K562 (cell line): ENCODE data around the gene PLXND1. TPM values are rescaled to one million over a fixed set of nuclear protein-coding genes. Genes with fewer than 3 reads are reported as not detected.

Experiments
- GATA2 ChIP-seq: sonication (generic); formaldehyde crosslinking; IDR thresholded peaks from 2 replicates; pipeline ENCODE4 v1.4.0; 2020; ENCODE audit warnings: mild to moderate bottlenecking, missing genetic modification reagents
- HDGF ChIP-seq: fragments of 450-650 bp; IDR thresholded peaks from 2 replicates; pipeline ENCODE4 v1.6.1; 2016
- HLTF ChIP-seq: fragments of 450-650 bp; IDR thresholded peaks from 2 replicates; pipeline ENCODE4 v1.6.1; 2016
- MTA1 ChIP-seq: fragments of 450-650 bp; IDR thresholded peaks from 2 replicates; pipeline ENCODE4 v1.6.1; 2017; ENCODE audit warnings: borderline replicate concordance
- NCOA2 ChIP-seq, 2 experiments: fragments of 450-650 bp; IDR thresholded peaks; 2 replicates each; pipeline ENCODE4 v1.6.1; 2018; ENCODE audit warnings: mild to moderate bottlenecking in 2 of 2, moderate library complexity in 1 of 2; ENCODE audit not compliant: partially characterized antibody in 2 of 2
- NFRKB ChIP-seq: fragments of 450-650 bp; IDR thresholded peaks from 2 replicates; pipeline ENCODE4 v1.6.1; 2016; ENCODE audit warnings: low read depth
- NR2C1 ChIP-seq, 2 experiments: fragments of 450-650 bp; IDR thresholded peaks; 2 replicates each; pipeline ENCODE4 v1.6.1; 2017; ENCODE audit warnings: mild to moderate bottlenecking in 2 of 2, antibody characterized with exemption in 1 of 2, inconsistent platforms in 1 of 2, missing compliant biosample characterization in 1 of 2, missing genetic modification characterization in 1 of 2
- RAD21 ChIP-seq, 2 experiments: fragments of 250-450 bp in 1 of 2; fragments of 450-650 bp in 1 of 2; sonication (Bioruptor Pico) in 1 of 2; formaldehyde crosslinking in 1 of 2; IDR thresholded peaks in 1 of 2; conservative IDR thresholded peaks in 1 of 2; 2 replicates each; pipeline versions ENCODE4 v1.4.0 to v1.8.0; 2020 to 2022; ENCODE audit warnings: mild to moderate bottlenecking in 2 of 2, moderate library complexity in 1 of 2
- ZC3H8 ChIP-seq: fragments of 450-650 bp; IDR thresholded peaks from 2 replicates; pipeline ENCODE4 v1.6.1; 2017
- ZNF197 ChIP-seq: fragments of 200-800 bp; sonication (Bioruptor generic); IDR thresholded peaks from 2 replicates; pipeline ENCODE4 v1.6.1; 2016; ENCODE audit warnings: low read depth, missing genetic modification characterization, missing compliant biosample characterization
- ZNF408 ChIP-seq: fragments of 250-450 bp; sonication (Bioruptor Pico); IDR thresholded peaks from 2 replicates; pipeline ENCODE4 v1.4.0; 2020; ENCODE audit warnings: low read depth, mild to moderate bottlenecking, moderate library complexity
- polyA plus RNA-seq, 8 experiments: library from polyadenylated mRNA; depleted of rRNA in 4 of 8; stranded (reverse) in 5 of 8; unstranded in 3 of 8; fragments of >200 nt; fragmentation: Nextera tagmentation in 2 of 8; fragmentation: Illumina TruSeq in 1 of 8; extraction: Ambion mirVana in 2 of 8; extraction: Trizol in 1 of 8; gene quantifications; 2 replicates each; pipeline versions ENCODE4 v1.2.1 to v1.2.3, GENCODE V29; 2011 to 2014; ENCODE audit warnings: inconsistent platforms in 1 of 8, missing spikeins in 1 of 8
- total RNA-seq, 7 experiments: library from RNA; depleted of rRNA in 6 of 7; stranded (reverse); fragments of >200 nt in 6 of 7; fragmentation: Illumina TruSeq in 2 of 7; extraction: Trizol in 2 of 7; gene quantifications; 2 replicates each; pipeline versions ENCODE4 v1.2.1 to v1.2.3, GENCODE V29; 2011 to 2021; ENCODE audit warnings: low replicate concordance in 1 of 7
- TF ChIP-seq, protein P1 (sequence below), 2 experiments: fragments of 450-650 bp; formaldehyde crosslinking in 1 of 2; IDR thresholded peaks; 2 replicates each; pipeline versions ENCODE4 v1.4.0 to v1.6.1; 2014 to 2020; ENCODE audit warnings: mild to moderate bottlenecking in 2 of 2, borderline replicate concordance in 1 of 2, low read depth in 1 of 2
- TF ChIP-seq, protein P2 (sequence below): fragments of 250-450 bp; sonication (Bioruptor Pico); IDR thresholded peaks from 2 replicates; pipeline ENCODE4 v1.8.0; 2022; ENCODE audit warnings: inconsistent platforms, mild to moderate bottlenecking, moderate library complexity, borderline replicate concordance
- TF ChIP-seq, protein P3 (sequence below): sonication (generic); formaldehyde crosslinking; IDR thresholded peaks from 2 replicates; pipeline ENCODE4 v1.8.0; 2022; ENCODE audit warnings: mild to moderate bottlenecking, missing genetic modification reagents
- TF ChIP-seq, protein P4 (sequence below): fragments of 450-650 bp; formaldehyde crosslinking; conservative IDR thresholded peaks from 2 replicates; pipeline ENCODE4 v1.4.0; 2022; ENCODE audit warnings: mild to moderate bottlenecking, missing genetic modification characterization

Gene PLXND1
- total and polyA plus RNA-seq, 9 of the 15 experiments (the other 6 are each of a cell fraction or from before 2014, with no cell fraction given): 0.34 to 28.8 (median 14.0) TPM

DNA sequence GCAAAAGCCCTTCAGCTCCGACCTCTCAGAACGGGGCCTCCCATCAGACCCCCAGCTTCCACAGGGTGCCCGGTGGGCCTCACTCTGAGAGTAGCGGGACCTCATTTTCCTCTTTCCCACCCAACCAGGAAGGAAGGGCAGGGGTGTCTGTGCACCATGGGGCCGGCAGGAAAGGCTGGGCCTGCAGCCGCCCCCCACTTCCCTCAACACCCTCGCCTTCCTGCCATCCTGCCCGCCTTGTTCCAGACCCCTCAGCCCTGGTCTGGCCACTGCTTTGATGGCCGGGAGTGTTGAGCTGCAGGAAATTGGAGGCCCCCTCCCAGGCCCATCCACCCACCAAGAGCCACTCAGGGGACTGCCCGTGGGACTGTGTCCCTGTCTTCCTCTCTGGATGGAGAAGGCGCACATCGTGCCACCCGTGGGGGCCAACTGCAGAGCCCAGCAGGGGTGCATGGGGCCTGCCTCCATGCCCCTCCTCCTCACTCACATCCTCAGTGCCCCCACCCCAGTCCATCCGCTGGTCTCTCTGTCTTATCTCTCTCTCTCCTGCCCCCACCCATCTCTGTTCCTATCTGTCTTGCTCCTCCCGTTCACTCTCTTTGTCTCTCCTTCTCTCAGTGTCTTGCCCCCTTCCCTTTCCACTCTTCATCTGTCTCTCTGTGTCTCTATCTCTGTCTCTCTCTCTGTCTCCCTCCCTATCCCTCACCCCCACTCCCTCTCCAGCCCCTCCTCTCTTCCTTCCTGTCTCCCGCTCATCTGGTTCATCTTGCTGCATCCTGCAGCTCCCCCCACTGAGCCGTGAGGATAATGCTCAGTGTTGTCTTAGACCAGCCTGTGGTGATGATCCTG, 1.8 kb upstream of the PLXND1 start (continued):
- TF ChIP-seq NR2C1 (IDR thresholded peaks at IDR 0.05) (no peak), NR2C1 (tag; IDR thresholded peaks at IDR 0.05) (no peak), GATA2 (CRISPR knock-in tag) (peak; percentile 33; the same call in 1 of the 2 replicates), ZC3H8 (0 out of 2 replicates have a peak, but pooled peaks have one; percentile 42), ZNF408 (CRISPR knock-in tag) (no peak), HDGF (peak; percentile 80), NFRKB (0 out of 2 replicates have a peak, but pooled peaks have one; percentile 39), MTA1 (peak; percentile 79; the same call in 1 of the 2 replicates), HLTF (0 out of 2 replicates have a peak, but pooled peaks have one; percentile 64), RAD21 (CRISPR knock-in tag; conservative IDR thresholded peaks at IDR 0.05 in 1 of 2, IDR thresholded peaks at IDR 0.05 in 1 of 2) (peak; percentile 24 to 67; a peak in 3 of 4 replicates), ZNF197 (CRISPR knock-in tag) (no peak), NCOA2 (IDR thresholded peaks at IDR 0.05; ENCODE audit: partially characterized antibody in 2 of 2) (no peak)
- TF ChIP-seq, protein P1, sequence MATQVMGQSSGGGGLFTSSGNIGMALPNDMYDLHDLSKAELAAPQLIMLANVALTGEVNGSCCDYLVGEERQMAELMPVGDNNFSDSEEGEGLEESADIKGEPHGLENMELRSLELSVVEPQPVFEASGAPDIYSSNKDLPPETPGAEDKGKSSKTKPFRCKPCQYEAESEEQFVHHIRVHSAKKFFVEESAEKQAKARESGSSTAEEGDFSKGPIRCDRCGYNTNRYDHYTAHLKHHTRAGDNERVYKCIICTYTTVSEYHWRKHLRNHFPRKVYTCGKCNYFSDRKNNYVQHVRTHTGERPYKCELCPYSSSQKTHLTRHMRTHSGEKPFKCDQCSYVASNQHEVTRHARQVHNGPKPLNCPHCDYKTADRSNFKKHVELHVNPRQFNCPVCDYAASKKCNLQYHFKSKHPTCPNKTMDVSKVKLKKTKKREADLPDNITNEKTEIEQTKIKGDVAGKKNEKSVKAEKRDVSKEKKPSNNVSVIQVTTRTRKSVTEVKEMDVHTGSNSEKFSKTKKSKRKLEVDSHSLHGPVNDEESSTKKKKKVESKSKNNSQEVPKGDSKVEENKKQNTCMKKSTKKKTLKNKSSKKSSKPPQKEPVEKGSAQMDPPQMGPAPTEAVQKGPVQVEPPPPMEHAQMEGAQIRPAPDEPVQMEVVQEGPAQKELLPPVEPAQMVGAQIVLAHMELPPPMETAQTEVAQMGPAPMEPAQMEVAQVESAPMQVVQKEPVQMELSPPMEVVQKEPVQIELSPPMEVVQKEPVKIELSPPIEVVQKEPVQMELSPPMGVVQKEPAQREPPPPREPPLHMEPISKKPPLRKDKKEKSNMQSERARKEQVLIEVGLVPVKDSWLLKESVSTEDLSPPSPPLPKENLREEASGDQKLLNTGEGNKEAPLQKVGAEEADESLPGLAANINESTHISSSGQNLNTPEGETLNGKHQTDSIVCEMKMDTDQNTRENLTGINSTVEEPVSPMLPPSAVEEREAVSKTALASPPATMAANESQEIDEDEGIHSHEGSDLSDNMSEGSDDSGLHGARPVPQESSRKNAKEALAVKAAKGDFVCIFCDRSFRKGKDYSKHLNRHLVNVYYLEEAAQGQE (IDR thresholded peaks at IDR 0.05; ENCODE audit: borderline replicate concordance): peak; percentile 17; the same call in 1 of the 2 replicates
- TF ChIP-seq, protein P1 (CRISPR knock-in tag; IDR thresholded peaks at IDR 0.05; ENCODE audit: low read depth): no peak
- TF ChIP-seq, protein P2, sequence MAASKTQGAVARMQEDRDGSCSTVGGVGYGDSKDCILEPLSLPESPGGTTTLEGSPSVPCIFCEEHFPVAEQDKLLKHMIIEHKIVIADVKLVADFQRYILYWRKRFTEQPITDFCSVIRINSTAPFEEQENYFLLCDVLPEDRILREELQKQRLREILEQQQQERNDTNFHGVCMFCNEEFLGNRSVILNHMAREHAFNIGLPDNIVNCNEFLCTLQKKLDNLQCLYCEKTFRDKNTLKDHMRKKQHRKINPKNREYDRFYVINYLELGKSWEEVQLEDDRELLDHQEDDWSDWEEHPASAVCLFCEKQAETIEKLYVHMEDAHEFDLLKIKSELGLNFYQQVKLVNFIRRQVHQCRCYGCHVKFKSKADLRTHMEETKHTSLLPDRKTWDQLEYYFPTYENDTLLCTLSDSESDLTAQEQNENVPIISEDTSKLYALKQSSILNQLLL (CRISPR knock-in tag): no peak
- TF ChIP-seq, protein P3, sequence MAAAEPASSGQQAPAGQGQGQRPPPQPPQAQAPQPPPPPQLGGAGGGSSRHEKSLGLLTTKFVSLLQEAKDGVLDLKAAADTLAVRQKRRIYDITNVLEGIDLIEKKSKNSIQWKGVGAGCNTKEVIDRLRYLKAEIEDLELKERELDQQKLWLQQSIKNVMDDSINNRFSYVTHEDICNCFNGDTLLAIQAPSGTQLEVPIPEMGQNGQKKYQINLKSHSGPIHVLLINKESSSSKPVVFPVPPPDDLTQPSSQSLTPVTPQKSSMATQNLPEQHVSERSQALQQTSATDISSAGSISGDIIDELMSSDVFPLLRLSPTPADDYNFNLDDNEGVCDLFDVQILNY (CRISPR knock-in tag): no peak
- TF ChIP-seq, protein P4, sequence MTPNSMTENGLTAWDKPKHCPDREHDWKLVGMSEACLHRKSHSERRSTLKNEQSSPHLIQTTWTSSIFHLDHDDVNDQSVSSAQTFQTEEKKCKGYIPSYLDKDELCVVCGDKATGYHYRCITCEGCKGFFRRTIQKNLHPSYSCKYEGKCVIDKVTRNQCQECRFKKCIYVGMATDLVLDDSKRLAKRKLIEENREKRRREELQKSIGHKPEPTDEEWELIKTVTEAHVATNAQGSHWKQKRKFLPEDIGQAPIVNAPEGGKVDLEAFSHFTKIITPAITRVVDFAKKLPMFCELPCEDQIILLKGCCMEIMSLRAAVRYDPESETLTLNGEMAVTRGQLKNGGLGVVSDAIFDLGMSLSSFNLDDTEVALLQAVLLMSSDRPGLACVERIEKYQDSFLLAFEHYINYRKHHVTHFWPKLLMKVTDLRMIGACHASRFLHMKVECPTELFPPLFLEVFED (CRISPR knock-in tag): no peak
